Body of pancreas (tissue), 4 donors: Measurements from ENCODE around the gene ACTG2. TPM values are rescaled to one million over a fixed set of nuclear protein-coding genes. Genes with fewer than 3 reads are reported as not detected.

Source experiments
- ATAC-seq: fragments of 150-250 bp; one replicate; pipeline ENCODE4 v1.9.1; 2016
- DNase-seq, 4 donors: peaks; one replicate each; pipeline ENCODE4 v3.0.0-alpha.2; 2019
- H3K27ac ChIP-seq, 4 donors: fragments of 200-600 bp; sonication (generic); 1 replicate in 3 of 4; 2 replicates in 1 of 4; pipeline versions ENCODE4 v1.5.1 to v1.6.1; 2016 to 2019; ENCODE audit warnings: mild to moderate bottlenecking in 1 of 4, mixed read lengths in 1 of 4, moderate library complexity in 1 of 4
- H3K27me3 ChIP-seq, 2 donors: fragments of 200-600 bp; sonication (generic); one replicate each; pipeline ENCODE4 v1.6.0; 2016; ENCODE audit warnings: mild to moderate bottlenecking in 1 of 2
- H3K36me3 ChIP-seq, 2 donors: fragments of 200-600 bp; sonication (generic); replicated peaks in 1 of 2; 2 replicates each; pipeline ENCODE4 v1.5.1; 2016; ENCODE audit warnings: low read depth in 2 of 2; ENCODE audit not compliant: insufficient read depth in 1 of 2
- H3K4me1 ChIP-seq: fragments of 200-600 bp; sonication (generic); one replicate; pipeline ENCODE4 v1.6.0; 2016
- H3K4me3 ChIP-seq, 2 donors: fragments of 200-600 bp; sonication (generic); 1 replicate in 1 of 2; 2 replicates in 1 of 2; pipeline ENCODE4 v1.5.1; 2016 to 2019
- H3K9me3 ChIP-seq, 3 donors: fragments of 200-600 bp; sonication (generic); 1 replicate in 2 of 3; 2 replicates in 1 of 3; pipeline ENCODE4 v1.5.1; 2016
- CTCF ChIP-seq, 7 experiments: fragments of 450-650 bp in 4 of 7; fragments of 200-600 bp in 3 of 7; sonication (generic) in 3 of 7; IDR thresholded peaks; one replicate each; pipeline ENCODE4 v1.5.1; 2016 to 2019; ENCODE audit warnings: antibody characterized with exemption in 7 of 7
- POLR2A ChIP-seq, 3 donors: fragments of 450-650 bp; IDR thresholded peaks; one replicate each; pipeline ENCODE4 v1.6.1; 2016; ENCODE audit warnings: antibody characterized with exemption in 3 of 3, mild to moderate bottlenecking in 2 of 3
- WGBS, 2 donors: methylation state at CpG; one replicate each; pipeline ENCODE4 v1.1.5; 2017; 5-methylcytosine and 5-hydroxymethylcytosine counted together
- intact Hi-C: fragments of 100-400 bp; cut with DNase I; formaldehyde crosslinking; loops from one replicate; pipeline ENCODE4 v1.15.1; 2023
- total RNA-seq, 2 donors: library from RNA; depleted of rRNA; stranded (reverse); fragments of >200 nt; gene quantifications; one replicate each; pipeline ENCODE4 v1.1.0, GENCODE V29; 2016

The ACTG2 gene
- total RNA-seq, 2 donors from 2014 or later: 0.52 to 1.3 TPM

- Histone ChIP-seq H3K27ac (no peak overlapping the region), H3K27me3 (no peaks in the 10 kb centered on the region), H3K36me3 (peaks cover 0 to 39% of the 10 kb centered on the region in 2 donors), H3K9me3 (no peaks in the 10 kb centered on the region), H3K4me3 (no peak overlapping the region), H3K4me1 (no peaks in the 10 kb centered on the region)
- no peak for DNase-seq
- TF ChIP-seq POLR2A (IDR thresholded peaks at IDR 0.05) (no peak), CTCF (IDR thresholded peaks at IDR 0.05) (no peak)
- ATAC-seq: no peak
- 88 to 100% methylated on average over 2 of the region's 2 CpGs for WGBS, 2 donors
- intact Hi-C loops: no loop called here
These were observed 37.3 kb upstream of the ACTG2 start for GRCh38 chr2:73855526-73855925.

- Histone ChIP-seq H3K4me3 (no peak overlapping the region), H3K36me3 (peaks cover 0 to 38% of the 10 kb centered on the region in 2 donors), H3K27me3 (no peaks in the 10 kb centered on the region), H3K4me1 (no peaks in the 10 kb centered on the region), H3K9me3 (no peaks in the 10 kb centered on the region), H3K27ac (no peak overlapping the region)
- intact Hi-C loops: no loop called here
- ATAC-seq (no peak), DNase-seq (no peak)
- TF ChIP-seq CTCF (IDR thresholded peaks at IDR 0.05) (no peak), POLR2A (IDR thresholded peaks at IDR 0.05) (no peak)
These were observed 36.6 kb upstream of the ACTG2 start for GRCh38 chr2:73856214-73856613.

GRCh38 chr2:73859721-73860586 lies 32.9 kb upstream of the ACTG2 start:
- Histone ChIP-seq H3K36me3 (peaks cover 0 to 29% of the 10 kb centered on the region in 2 donors), H3K4me3 (no peak overlapping the region), H3K27me3 (no peaks in the 10 kb centered on the region), H3K4me1 (no peaks in the 10 kb centered on the region), H3K9me3 (no peaks in the 10 kb centered on the region), H3K27ac (no peak overlapping the region)
- DNase-seq (no peak), ATAC-seq (no peak)
- intact Hi-C loops: no loop called here
- TF ChIP-seq POLR2A (IDR thresholded peaks at IDR 0.05): no peak
- TF ChIP-seq CTCF (IDR thresholded peaks at IDR 0.05): no peak
- WGBS, 2 donors: 94% methylated on average over 6 of the region's 6 CpGs

GRCh38 chr2:73862987-73863386 lies 29.8 kb upstream of the ACTG2 start:
- ATAC-seq (peak; percentile 58), DNase-seq (peak in 1 of 4 donors; percentile 6)
- H3K9me3 ChIP-seq: no peaks in the 10 kb centered on the region
- no peak overlapping the region for H3K4me3 ChIP-seq
- peak overlapping the region in 1 of 4 donors; percentile 22 for H3K27ac ChIP-seq
- H3K4me1 ChIP-seq: no peaks in the 10 kb centered on the region
- H3K27me3 ChIP-seq: no peaks in the 10 kb centered on the region
- TF ChIP-seq POLR2A (IDR thresholded peaks at IDR 0.05) (no peak), CTCF (IDR thresholded peaks at IDR 0.05) (no peak)
- peaks cover 0 to 22% of the 10 kb centered on the region in 2 donors for H3K36me3 ChIP-seq
- 58 to 73% methylated on average over 2 of the region's 2 CpGs for WGBS, 2 donors
- intact Hi-C loops: no loop called here
